SK-N-SH treated with all-trans-retinoic acid at 6 μM for 48 hours (cell line): ENCODE measurements around the gene DCDC2C.

ENCODE experiments used
- ATAC-seq: fragments of 200-7000 bp; cut with Tn5 transposase; 3 replicates; pipeline ENCODE4 v1.9.1; 2020; ENCODE audit warnings: mild to moderate bottlenecking, moderate library complexity
- ARNTL ChIP-seq: fragments of 450-650 bp; formaldehyde crosslinking; IDR thresholded peaks from 2 replicates; pipeline ENCODE4 v1.5.0; 2020; ENCODE audit warnings: low read depth, mild to moderate bottlenecking, moderate library complexity, borderline replicate concordance
- BACH2 ChIP-seq: fragments of 250-450 bp; sonication (Bioruptor Pico); IDR thresholded peaks from 2 replicates; pipeline ENCODE4 v1.9.0; 2021; ENCODE audit warnings: mild to moderate bottlenecking, borderline replicate concordance
- CREB5 ChIP-seq: fragments of 250-450 bp; sonication (Bioruptor Pico); IDR thresholded peaks from 2 replicates; pipeline ENCODE4 v1.5.1; 2020; ENCODE audit warnings: low read depth, mild to moderate bottlenecking, moderate library complexity
- CSDC2 ChIP-seq: fragments of 250-450 bp; sonication (Bioruptor Pico); IDR thresholded peaks from 2 replicates; pipeline ENCODE4 v1.5.0; 2020; ENCODE audit warnings: mild to moderate bottlenecking, moderate library complexity
- ESRRG ChIP-seq: fragments of 250-450 bp; sonication (Bioruptor Pico); IDR thresholded peaks from 2 replicates; pipeline ENCODE4 v1.6.1; 2021; ENCODE audit warnings: mild to moderate bottlenecking
- GLIS3 ChIP-seq: fragments of 250-450 bp; sonication (Bioruptor Pico); IDR thresholded peaks from 2 replicates; pipeline ENCODE4 v1.5.0; 2020; ENCODE audit warnings: mild to moderate bottlenecking, moderate library complexity
- ISL1 ChIP-seq: fragments of 250-450 bp; sonication (Bioruptor Pico); IDR thresholded peaks from 2 replicates; pipeline ENCODE4 v2.1.2; 2022; ENCODE audit warnings: mild to moderate bottlenecking, moderate library complexity
- OSR1 ChIP-seq: fragments of 250-450 bp; sonication (Bioruptor Pico); IDR thresholded peaks from 2 replicates; pipeline ENCODE4 v1.8.0; 2022; ENCODE audit warnings: moderate library complexity, mild to moderate bottlenecking, inconsistent platforms
- PATZ1 ChIP-seq: fragments of 250-450 bp; sonication (Bioruptor Pico); IDR thresholded peaks from 2 replicates; pipeline ENCODE4 v1.8.0; 2020; ENCODE audit warnings: mild to moderate bottlenecking, moderate library complexity, borderline replicate concordance
- POU6F1 ChIP-seq: fragments of 250-450 bp; sonication (Bioruptor Pico); IDR thresholded peaks from 2 replicates; pipeline ENCODE4 v1.8.0; 2021; ENCODE audit warnings: low read depth, mild to moderate bottlenecking, moderate library complexity, borderline replicate concordance
- PPARA ChIP-seq: fragments of 250-450 bp; sonication (Bioruptor Pico); IDR thresholded peaks from 2 replicates; pipeline ENCODE4 v1.5.0; 2020; ENCODE audit warnings: mild to moderate bottlenecking, borderline replicate concordance
- RARB ChIP-seq: fragments of 250-450 bp; sonication (Bioruptor Pico); IDR thresholded peaks from 2 replicates; pipeline ENCODE4 v1.8.0; 2021; ENCODE audit warnings: mild to moderate bottlenecking, moderate library complexity
- SNAI2 ChIP-seq: fragments of 250-450 bp; sonication (Bioruptor Pico); IDR thresholded peaks from 2 replicates; pipeline ENCODE4 v1.5.0; 2020; ENCODE audit warnings: mild to moderate bottlenecking, moderate library complexity
- TCF4 ChIP-seq: fragments of 250-450 bp; sonication (Bioruptor Pico); IDR thresholded peaks from 2 replicates; pipeline ENCODE4 v1.8.0; 2021; ENCODE audit warnings: mild to moderate bottlenecking, moderate library complexity, borderline replicate concordance
- TOX ChIP-seq: fragments of 250-450 bp; sonication (Bioruptor Pico); IDR thresholded peaks from 2 replicates; pipeline ENCODE4 v1.8.0; 2021; ENCODE audit warnings: mild to moderate bottlenecking, moderate library complexity, borderline replicate concordance
- TSHZ2 ChIP-seq: fragments of 250-450 bp; sonication (Bioruptor Pico); IDR thresholded peaks from 2 replicates; pipeline ENCODE4 v1.5.0; 2020; ENCODE audit warnings: mild to moderate bottlenecking, moderate library complexity
- ZC3H10 ChIP-seq: fragments of 250-450 bp; sonication (Bioruptor Pico); IDR thresholded peaks from 2 replicates; pipeline ENCODE4 v1.5.1; 2021; ENCODE audit warnings: mild to moderate bottlenecking, moderate library complexity
- ZFP3 ChIP-seq: fragments of 250-450 bp; sonication (Bioruptor Pico); IDR thresholded peaks from 2 replicates; pipeline ENCODE4 v1.5.0; 2020; ENCODE audit warnings: mild to moderate bottlenecking, moderate library complexity
- ZFP30 ChIP-seq: fragments of 450-650 bp; formaldehyde crosslinking; IDR thresholded peaks from 2 replicates; pipeline ENCODE4 v1.5.0; 2022; ENCODE audit warnings: mild to moderate bottlenecking, moderate library complexity
- ZNF70 ChIP-seq: fragments of 450-650 bp; formaldehyde crosslinking; IDR thresholded peaks from 2 replicates; pipeline ENCODE4 v1.5.0; 2020; ENCODE audit warnings: mild to moderate bottlenecking, moderate library complexity

Gene DCDC2C

GRCh38 chr2:3661149-3661660 is 42.2 kb upstream of the DCDC2C start:
- TF ChIP-seq TSHZ2 (CRISPR knock-in tag): no peak
- TF ChIP-seq GLIS3 (CRISPR knock-in tag): no peak
- TF ChIP-seq PPARA: no peak
- TF ChIP-seq ISL1: no peak
- no peak for TF ChIP-seq PATZ1 (CRISPR knock-in tag)
- no peak for TF ChIP-seq OSR1 (CRISPR knock-in tag)
- ATAC-seq: no peak

- ATAC-seq: no peak
- TF ChIP-seq CREB5 (no peak), TOX (CRISPR knock-in tag) (no peak), POU6F1 (no peak), SNAI2 (CRISPR knock-in tag) (no peak), ZNF70 (CRISPR knock-in tag) (no peak), ZC3H10 (CRISPR knock-in tag) (no peak), ESRRG (no peak), ISL1 (no peak), RARB (no peak), ZFP3 (CRISPR knock-in tag) (no peak), TSHZ2 (CRISPR knock-in tag) (no peak), PATZ1 (CRISPR knock-in tag) (no peak), TCF4 (CRISPR knock-in tag) (no peak), GLIS3 (CRISPR knock-in tag) (no peak), CSDC2 (CRISPR knock-in tag) (no peak), BACH2 (CRISPR knock-in tag) (no peak), ARNTL (CRISPR knock-in tag) (no peak), ZFP30 (CRISPR knock-in tag) (no peak)
Observed at GRCh38 chr2:3662239-3662638, 41.1 kb upstream of the DCDC2C start.
